ENCODE results near the gene L3MBTL2. TPM values are rescaled to one million over a fixed set of nuclear protein-coding genes. Genes with fewer than 3 reads are reported as not detected.

Gene L3MBTL2
- total and polyA plus RNA-seq, 9 of the 15 experiments (the other 6 are each of a cell fraction or from before 2014, with no cell fraction given): 10.3 to 23.1 (median 18.6) TPM

GRCh38 chr22:41252365-41252764, 47.3 kb downstream of the L3MBTL2 start:
- no peaks in the 10 kb centered on the region for H3K79me2 ChIP-seq (ENCODE audit: control insufficient read depth, insufficient read depth, low read length)

More at GRCh38 chr22:41252365-41252764, 47.3 kb downstream of the L3MBTL2 start:
- no peak overlapping the region for H3K4me3 ChIP-seq
- H2AFZ ChIP-seq (ENCODE audit: low read depth, low read length): no peak overlapping the region
- 90% methylated on average over 7 of the region's 8 CpGs for WGBS (ENCODE audit: insufficient coverage, low coverage, missing lambda C conversion rate)
- no peaks in the 10 kb centered on the region for H3K9me1 ChIP-seq (ENCODE audit: control insufficient read depth, insufficient read depth, low read length)
- H3K27ac ChIP-seq (ENCODE audit: extremely low read depth, low read depth, low read length): no peak overlapping the region
- no peak overlapping the region for H3K4me2 ChIP-seq (ENCODE audit: insufficient read depth, low read length)
- ATAC-seq (no peak), FAIRE-seq (no peak), DNase-seq (ENCODE audit: extremely low read depth in 1 of 4, low spot score in 3 of 4) (no peak)
- ChIA-PET CTCF (ENCODE audit: low intra/inter-chr PET ratio) (no interaction called here), POLR2A (interaction anchor here (0.7 to 1.3 kb wide), 3 partner anchors 14 to 23 kb away, joined by 3 read pairs; no protein-coding TSS in a partner anchor)
- no peaks in the 10 kb centered on the region; a peak in 2 of 5 replicates for H3K4me1 ChIP-seq (replicated peaks in 1 of 2; ENCODE audit: control insufficient read depth in 2 of 2, insufficient read depth in 2 of 2, low read length in 2 of 2)
- in situ Hi-C loops (cut with MboI) (no loop called here), intact Hi-C loops (cut with micrococcal nuclease) (no loop called here)
- no peaks in the 10 kb centered on the region for H4K20me1 ChIP-seq (replicated peaks; ENCODE audit: control insufficient read depth, insufficient read depth, low read length)
- peaks cover 89% of the 10 kb centered on the region; the same call in 2 of the 3 replicates for H3K36me3 ChIP-seq (ENCODE audit: control insufficient read depth, insufficient read depth, low read length)
- BruUV-seq (replicated peaks): no TSS peak
- no peaks in the 10 kb centered on the region for H3K27me3 ChIP-seq (ENCODE audit: control insufficient read depth in 2 of 2, insufficient read depth in 2 of 2, low read length in 2 of 2)
- no peak for TF ChIP-seq ZNF583 (CRISPR knock-in tag; IDR thresholded peaks at IDR 0.05)
- no peak for TF ChIP-seq ZBTB7A (IDR thresholded peaks at IDR 0.05; ENCODE audit: borderline replicate concordance, control insufficient read depth, low read depth, low read length)
- no peak for TF ChIP-seq CEBPB (tag; IDR thresholded peaks at IDR 0.05)
- no peak for TF ChIP-seq ZNF143 (CRISPR knock-in tag; IDR thresholded peaks at IDR 0.05)
- TF ChIP-seq FOXJ3 (CRISPR knock-in tag; IDR thresholded peaks at IDR 0.05): no peak
- no peak for TF ChIP-seq ZNF41 (CRISPR knock-in tag; conservative IDR thresholded peaks at IDR 0.05)
- no peak for TF ChIP-seq CREBBP (IDR thresholded peaks at IDR 0.05; ENCODE audit: low read depth, low read length)
- TF ChIP-seq WHSC1 (IDR thresholded peaks at IDR 0.05; ENCODE audit: low read length): no peak
- TF ChIP-seq, protein P1, sequence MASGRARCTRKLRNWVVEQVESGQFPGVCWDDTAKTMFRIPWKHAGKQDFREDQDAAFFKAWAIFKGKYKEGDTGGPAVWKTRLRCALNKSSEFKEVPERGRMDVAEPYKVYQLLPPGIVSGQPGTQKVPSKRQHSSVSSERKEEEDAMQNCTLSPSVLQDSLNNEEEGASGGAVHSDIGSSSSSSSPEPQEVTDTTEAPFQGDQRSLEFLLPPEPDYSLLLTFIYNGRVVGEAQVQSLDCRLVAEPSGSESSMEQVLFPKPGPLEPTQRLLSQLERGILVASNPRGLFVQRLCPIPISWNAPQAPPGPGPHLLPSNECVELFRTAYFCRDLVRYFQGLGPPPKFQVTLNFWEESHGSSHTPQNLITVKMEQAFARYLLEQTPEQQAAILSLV (tag; IDR thresholded peaks at IDR 0.05): no peak
- no peak for TF ChIP-seq SMARCA5 (IDR thresholded peaks at IDR 0.05)
- no peak for TF ChIP-seq TAL1 (IDR thresholded peaks at IDR 0.05)
- no peak for TF ChIP-seq RUNX1 (IDR thresholded peaks at IDR 0.05; ENCODE audit: low read depth)
- no peak for TF ChIP-seq ZNF274 (IDR thresholded peaks at IDR 0.05; ENCODE audit: borderline replicate concordance, low read depth, low read length)
- no peak for TF ChIP-seq RCOR1 (IDR thresholded peaks at IDR 0.05; ENCODE audit: borderline replicate concordance in 1 of 2, low read depth in 2 of 2, low read length in 2 of 2)
- TF ChIP-seq TEAD1 (CRISPR knock-in tag; IDR thresholded peaks at IDR 0.05): no peak
- TF ChIP-seq, protein P2, sequence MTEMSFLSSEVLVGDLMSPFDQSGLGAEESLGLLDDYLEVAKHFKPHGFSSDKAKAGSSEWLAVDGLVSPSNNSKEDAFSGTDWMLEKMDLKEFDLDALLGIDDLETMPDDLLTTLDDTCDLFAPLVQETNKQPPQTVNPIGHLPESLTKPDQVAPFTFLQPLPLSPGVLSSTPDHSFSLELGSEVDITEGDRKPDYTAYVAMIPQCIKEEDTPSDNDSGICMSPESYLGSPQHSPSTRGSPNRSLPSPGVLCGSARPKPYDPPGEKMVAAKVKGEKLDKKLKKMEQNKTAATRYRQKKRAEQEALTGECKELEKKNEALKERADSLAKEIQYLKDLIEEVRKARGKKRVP (CRISPR knock-in tag; IDR thresholded peaks at IDR 0.05): no peak
- TF ChIP-seq ARID2 (IDR thresholded peaks at IDR 0.05): no peak
- TF ChIP-seq ZNF707 (CRISPR knock-in tag; conservative IDR thresholded peaks at IDR 0.05): no peak
- H3K9ac ChIP-seq (ENCODE audit: insufficient read depth in 1 of 2, low read depth in 2 of 2, low read length in 2 of 2): no peak overlapping the region
- H3K9me3 ChIP-seq (replicated peaks; ENCODE audit: control insufficient read depth, insufficient read depth, low read depth, low read length): no peaks in the 10 kb centered on the region

Data from K562 (cell line).